OCI-LY7 (cell line): ENCODE data around the gene SH3RF3. TPM values are rescaled to one million over a fixed set of nuclear protein-coding genes. Genes with fewer than 3 reads are reported as not detected.

Source experiments
- BruUV-seq: library from RNA; stranded (reverse); fragments of 400-500 nt; replicated peaks from 2 replicates; lab custom pipeline; 2021; lab: Mats Ljungman, UMichigan
- CTCF ChIA-PET: fragments of 300-600 bp; sonication (Branson Sonifier 250); formaldehyde crosslinking; loops from one replicate; lab custom pipeline; 2022; ENCODE audit warnings: antibody characterized with exemption; ENCODE audit not compliant: unreplicated experiment; lab: Charles Lee
- POLR2A ChIA-PET: fragments of 300-600 bp; sonication (Branson Sonifier 250); formaldehyde crosslinking; loops from one replicate; lab custom pipeline; 2022; ENCODE audit warnings: antibody characterized with exemption; lab: Charles Lee
- DNase-seq: peaks from one replicate; pipeline ENCODE4 v3.0.0-alpha.2; 2015; ENCODE audit warnings: low spot score
- H2AFZ ChIP-seq: fragments of 200-600 bp; sonication (generic), shearing (Covaris generic); 2 replicates; pipeline ENCODE4 v1.6.1; 2014; ENCODE audit warnings: mild to moderate bottlenecking, antibody characterized with exemption, low read length, moderate library complexity
- H3K27ac ChIP-seq: fragments of 200-600 bp; sonication (generic); 2 replicates; pipeline ENCODE4 v1.5.1; 2014; ENCODE audit warnings: mixed run types, low read depth, mild to moderate bottlenecking, moderate library complexity, low read length, inconsistent platforms; ENCODE audit not compliant: poor library complexity, severe bottlenecking
- H3K36me3 ChIP-seq: fragments of 200-600 bp; sonication (generic); 2 replicates; pipeline ENCODE4 v1.6.1; 2014; ENCODE audit warnings: mild to moderate bottlenecking, antibody characterized with exemption, low read length, moderate library complexity, mixed read lengths; ENCODE audit not compliant: insufficient read depth
- H3K4me1 ChIP-seq: fragments of 200-600 bp; sonication (generic); 2 replicates; pipeline ENCODE4 v1.5.1; 2014; ENCODE audit warnings: mild to moderate bottlenecking, low read length; ENCODE audit not compliant: insufficient read depth, poor library complexity, severe bottlenecking
- H3K4me2 ChIP-seq: fragments of 200-600 bp; sonication (generic); 2 replicates; pipeline ENCODE4 v1.6.1; 2014; ENCODE audit warnings: mild to moderate bottlenecking, low read length
- H3K4me3 ChIP-seq: fragments of 200-600 bp; sonication (generic); 2 replicates; pipeline ENCODE4 v1.5.1; 2014; ENCODE audit warnings: mild to moderate bottlenecking, low read depth, low read length; ENCODE audit not compliant: poor library complexity, severe bottlenecking
- H3K79me2 ChIP-seq: fragments of 200-600 bp; sonication (generic); 2 replicates; pipeline ENCODE4 v1.6.1; 2016; ENCODE audit warnings: low read depth, mild to moderate bottlenecking, low read length, moderate library complexity, mixed read lengths; ENCODE audit not compliant: insufficient read depth
- H3K9me2 ChIP-seq: fragments of 200-600 bp; sonication (generic); 2 replicates; pipeline ENCODE4 v1.6.1; 2016; ENCODE audit warnings: mild to moderate bottlenecking, low read length, mixed read lengths; ENCODE audit not compliant: insufficient read depth
- H3K9me3 ChIP-seq: fragments of 200-600 bp; sonication (generic); 2 replicates; pipeline ENCODE4 v1.6.1; 2014; ENCODE audit warnings: mild to moderate bottlenecking, mixed run types, low read length, mixed read lengths
- H4K20me1 ChIP-seq: fragments of 200-600 bp; sonication (generic); 2 replicates; pipeline ENCODE4 v1.6.1; 2014; ENCODE audit warnings: mild to moderate bottlenecking, antibody characterized with exemption, low read length, moderate library complexity, mixed read lengths; ENCODE audit not compliant: insufficient read depth
- EZH2phosphoT487 ChIP-seq: fragments of 200-600 bp; sonication (generic); IDR thresholded peaks from 2 replicates; pipeline ENCODE4 v1.6.1; 2018; ENCODE audit warnings: low read depth, borderline replicate concordance, mild to moderate bottlenecking, mixed run types, antibody characterized with exemption, low read length, moderate library complexity, mixed read lengths
- intact Hi-C: fragments of 100-400 bp; cut with micrococcal nuclease; formaldehyde crosslinking; loops from one replicate; pipeline ENCODE4 v1.10.0; 2022; ENCODE audit not compliant: unreplicated experiment
- total RNA-seq, 2 experiments: library from RNA; depleted of rRNA in 1 of 2; stranded (reverse); fragments of >200 nt in 1 of 2; shearing (Covaris generic) in 1 of 2; gene quantifications; 2 replicates each; pipeline ENCODE4 v1.2.3, GENCODE V29; 2014 to 2022
- TF ChIP-seq, protein P1 (sequence below): fragments of 200-600 bp; sonication (generic); conservative IDR thresholded peaks from 2 replicates; pipeline ENCODE4 v1.5.1; 2014; ENCODE audit warnings: mild to moderate bottlenecking, antibody characterized with exemption, low read length, moderate library complexity, mixed read lengths

SH3RF3 gene
- total RNA-seq, 2 experiments from 2014 or later: not detected

DNA sequence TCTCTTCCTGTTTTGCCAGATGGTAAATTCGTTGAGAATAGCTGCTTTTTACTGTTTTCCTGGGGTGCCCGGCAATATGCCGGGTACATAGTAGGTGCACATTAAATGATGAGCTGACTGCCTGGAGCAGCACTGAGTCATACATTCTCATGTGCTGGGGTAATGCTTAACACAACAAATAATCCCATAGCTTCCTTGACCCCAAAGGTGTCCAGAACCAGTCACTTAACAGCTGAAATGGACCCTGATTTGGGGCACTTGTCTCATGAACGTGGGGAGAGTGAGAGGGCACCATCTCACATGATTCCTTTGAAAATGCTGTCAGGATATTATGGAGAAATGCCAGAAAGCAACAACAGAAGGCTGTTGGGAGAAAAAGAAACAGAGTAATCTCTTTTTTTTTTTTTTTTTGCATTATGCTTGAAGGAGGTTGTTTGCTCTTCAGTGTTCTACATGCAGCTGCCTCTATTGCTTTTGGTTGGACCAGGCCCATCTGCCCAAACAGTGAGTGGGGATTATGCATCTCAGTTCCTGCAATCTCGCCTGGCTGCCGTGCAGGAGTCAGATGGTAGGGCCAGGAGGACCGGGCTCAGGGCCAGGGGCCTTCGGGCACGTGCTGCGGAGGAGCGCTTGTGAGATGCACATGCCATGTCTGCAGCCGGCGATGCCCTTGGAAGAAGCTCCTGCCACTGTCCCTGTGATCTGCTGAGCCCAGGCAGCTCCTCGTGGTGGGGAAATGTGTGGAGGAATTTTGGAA is 162.1 kb downstream of the SH3RF3 start:
- intact Hi-C loops: no loop called here
- no peak for TF ChIP-seq EZH2phosphoT487
- TF ChIP-seq, protein P1, sequence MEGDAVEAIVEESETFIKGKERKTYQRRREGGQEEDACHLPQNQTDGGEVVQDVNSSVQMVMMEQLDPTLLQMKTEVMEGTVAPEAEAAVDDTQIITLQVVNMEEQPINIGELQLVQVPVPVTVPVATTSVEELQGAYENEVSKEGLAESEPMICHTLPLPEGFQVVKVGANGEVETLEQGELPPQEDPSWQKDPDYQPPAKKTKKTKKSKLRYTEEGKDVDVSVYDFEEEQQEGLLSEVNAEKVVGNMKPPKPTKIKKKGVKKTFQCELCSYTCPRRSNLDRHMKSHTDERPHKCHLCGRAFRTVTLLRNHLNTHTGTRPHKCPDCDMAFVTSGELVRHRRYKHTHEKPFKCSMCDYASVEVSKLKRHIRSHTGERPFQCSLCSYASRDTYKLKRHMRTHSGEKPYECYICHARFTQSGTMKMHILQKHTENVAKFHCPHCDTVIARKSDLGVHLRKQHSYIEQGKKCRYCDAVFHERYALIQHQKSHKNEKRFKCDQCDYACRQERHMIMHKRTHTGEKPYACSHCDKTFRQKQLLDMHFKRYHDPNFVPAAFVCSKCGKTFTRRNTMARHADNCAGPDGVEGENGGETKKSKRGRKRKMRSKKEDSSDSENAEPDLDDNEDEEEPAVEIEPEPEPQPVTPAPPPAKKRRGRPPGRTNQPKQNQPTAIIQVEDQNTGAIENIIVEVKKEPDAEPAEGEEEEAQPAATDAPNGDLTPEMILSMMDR: no peak
- no TSS peak for BruUV-seq
- H3K79me2 ChIP-seq: no peaks in the 10 kb centered on the region
- no peaks in the 10 kb centered on the region for H3K9me3 ChIP-seq
- H3K4me1 ChIP-seq: no peaks in the 10 kb centered on the region
- no peak for DNase-seq
- no peaks in the 10 kb centered on the region for H4K20me1 ChIP-seq
- no peak overlapping the region for H2AFZ ChIP-seq
- no peak overlapping the region for H3K4me2 ChIP-seq
- H3K27ac ChIP-seq: no peak overlapping the region
- H3K9me2 ChIP-seq: no peaks in the 10 kb centered on the region
- POLR2A ChIA-PET: interaction anchor here (0.7 kb wide), 1 partner anchor 107 kb away, joined by 3 read pairs; no protein-coding TSS in a partner anchor
- no peak overlapping the region for H3K4me3 ChIP-seq
- no peaks in the 10 kb centered on the region for H3K36me3 ChIP-seq
- CTCF ChIA-PET: no interaction called here

DNA sequence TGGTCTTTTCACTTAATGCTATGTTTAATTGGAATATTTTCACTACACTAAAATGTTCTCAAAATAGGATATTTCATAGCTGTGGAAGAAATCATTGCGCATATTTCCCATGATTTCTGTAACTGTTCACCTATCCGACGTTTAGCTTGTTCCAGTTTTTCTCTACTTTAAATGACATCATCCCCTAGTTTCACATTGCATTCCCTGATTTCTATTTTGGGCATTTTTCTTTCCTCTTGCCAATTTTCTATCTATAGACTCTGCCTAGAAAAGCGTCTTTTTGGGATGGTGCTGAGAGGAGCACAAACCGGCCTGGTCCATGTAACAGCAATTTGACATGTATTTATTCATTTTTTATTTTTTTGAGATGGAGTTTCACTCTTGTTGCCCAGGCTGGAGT is 163.4 kb downstream of the SH3RF3 start:
- no peaks in the 10 kb centered on the region for H3K36me3 ChIP-seq
- CTCF ChIA-PET: no interaction called here
- POLR2A ChIA-PET: no interaction called here

More for the DNA sequence above, 163.4 kb downstream of the SH3RF3 start:
- Histone ChIP-seq H3K79me2 (no peaks in the 10 kb centered on the region), H3K4me2 (no peak overlapping the region), H3K4me1 (no peaks in the 10 kb centered on the region), H3K4me3 (no peak overlapping the region), H3K9me3 (no peaks in the 10 kb centered on the region), H3K9me2 (no peaks in the 10 kb centered on the region), H2AFZ (no peak overlapping the region), H4K20me1 (no peaks in the 10 kb centered on the region), H3K27ac (no peak overlapping the region)
- no TSS peak for BruUV-seq
- intact Hi-C loops: no loop called here
- TF ChIP-seq EZH2phosphoT487: no peak
- TF ChIP-seq, protein P1: no peak
- DNase-seq: no peak
